Liver (tissue), 9 donors: ENCODE results near the gene LIM2. TPM values are rescaled to one million over a fixed set of nuclear protein-coding genes. Genes with fewer than 3 reads are reported as not detected.
A peak's percentile ranks its signal among the peaks of the same experiment; 100 is the strongest.

Experiments used
- DNase-seq: peaks from one replicate; pipeline ENCODE4 v3.0.0-alpha.2; 2017; ENCODE audit warnings: low spot score
- H3K27ac ChIP-seq, 2 donors: one replicate each; pipeline ENCODE4 v1.7.0; 2013; ENCODE audit warnings: inconsistent platforms in 2 of 2, low read length in 2 of 2, control low read depth in 1 of 2, low read depth in 1 of 2, mild to moderate bottlenecking in 1 of 2
- H3K27me3 ChIP-seq, 4 donors: one replicate each; pipeline versions ENCODE4 v1.6.1 to v1.7.0; 2013; ENCODE audit warnings: low read length in 3 of 4, inconsistent platforms in 1 of 4, mild to moderate bottlenecking in 1 of 4, moderate library complexity in 1 of 4; ENCODE audit not compliant: control insufficient read depth in 4 of 4, insufficient read depth in 4 of 4
- H3K36me3 ChIP-seq, 4 donors: one replicate each; pipeline versions ENCODE4 v1.6.1 to v1.7.0; 2013; ENCODE audit warnings: low read length in 3 of 4, mild to moderate bottlenecking in 3 of 4, low read depth in 1 of 4, moderate library complexity in 1 of 4; ENCODE audit not compliant: control insufficient read depth in 4 of 4, insufficient read depth in 3 of 4
- H3K4me1 ChIP-seq, 4 donors: one replicate each; pipeline versions ENCODE4 v1.6.1 to v1.7.0; 2013; ENCODE audit warnings: low read length in 3 of 4, mild to moderate bottlenecking in 3 of 4, moderate library complexity in 1 of 4; ENCODE audit not compliant: control insufficient read depth in 4 of 4, insufficient read depth in 4 of 4
- H3K4me3 ChIP-seq, 3 donors: one replicate each; pipeline versions ENCODE4 v1.6.1 to v1.7.0; 2013; ENCODE audit warnings: low read length in 3 of 3, control low read depth in 1 of 3, low read depth in 1 of 3, mild to moderate bottlenecking in 1 of 3
- H3K9ac ChIP-seq, 2 donors: one replicate each; pipeline ENCODE4 v1.7.0; 2013; ENCODE audit warnings: low read length in 2 of 2, mild to moderate bottlenecking in 2 of 2, moderate library complexity in 2 of 2, control low read depth in 1 of 2, low read depth in 1 of 2
- H3K9me3 ChIP-seq, 4 donors: one replicate each; pipeline versions ENCODE4 v1.6.1 to v1.7.0; 2013; ENCODE audit warnings: low read length in 3 of 4; ENCODE audit not compliant: control insufficient read depth in 4 of 4
- EGR1 ChIP-seq, 2 donors: IDR thresholded peaks; 2 replicates each; pipeline ENCODE4 v1.6.1; 2016 to 2018; ENCODE audit warnings: antibody characterized with exemption in 2 of 2, low read depth in 2 of 2
- GABPA ChIP-seq, 2 donors: IDR thresholded peaks in 1 of 2; conservative IDR thresholded peaks in 1 of 2; 2 replicates each; pipeline ENCODE4 v1.6.1; 2016; ENCODE audit warnings: antibody characterized with exemption in 2 of 2, mild to moderate bottlenecking in 1 of 2, moderate library complexity in 1 of 2
- RAD21 ChIP-seq, 2 donors: IDR thresholded peaks; 2 replicates each; pipeline ENCODE4 v1.6.1; 2016; ENCODE audit warnings: antibody characterized with exemption in 2 of 2, mild to moderate bottlenecking in 2 of 2
- WGBS: extraction: QIAGEN DNeasy Blood & Tissue Kit; methylation state at CpG from one replicate; pipeline ENCODE4 v1.1.7; 2013; 5-methylcytosine and 5-hydroxymethylcytosine counted together
- polyA plus RNA-seq, 2 donors: library from polyadenylated mRNA; stranded (reverse) in 1 of 2; unstranded in 1 of 2; fragments of 200-250 nt in 1 of 2; fragments of >200 nt in 1 of 2; fragmentation: Nextera tagmentation in 1 of 2; extraction: Ambion mirVana in 1 of 2; gene quantifications; one replicate each; pipeline versions ENCODE4 v1.2.1 to v1.2.3, GENCODE V29; 2013 to 2015
- total RNA-seq, 2 donors: library from RNA; depleted of rRNA; stranded (reverse); fragments of >200 nt; gene quantifications; one replicate each; pipeline ENCODE4 v1.2.3, GENCODE V29; 2014
- TF ChIP-seq, protein P1 (sequence below): IDR thresholded peaks from 2 replicates; pipeline ENCODE4 v1.6.1; 2016; ENCODE audit warnings: antibody characterized with exemption
- TF ChIP-seq, protein P2 (sequence below): fragments of 150-350 bp; IDR thresholded peaks from 2 replicates; pipeline ENCODE4 v1.5.1; 2017; ENCODE audit warnings: improper control_type of control experiment, low read depth, low read length; ENCODE audit not compliant: missing input control
- TF ChIP-seq, protein P3 (sequence below): IDR thresholded peaks from 2 replicates; pipeline ENCODE4 v1.6.1; 2016; ENCODE audit warnings: antibody characterized with exemption, mild to moderate bottlenecking
- donor health status: healthy.
- donor health status: healthy.
- donor health status: healthy.
- donor health status: healthy.
- donor health status: healthy.

Gene LIM2
- total and polyA plus RNA-seq, 4 donors = not detected

DNA sequence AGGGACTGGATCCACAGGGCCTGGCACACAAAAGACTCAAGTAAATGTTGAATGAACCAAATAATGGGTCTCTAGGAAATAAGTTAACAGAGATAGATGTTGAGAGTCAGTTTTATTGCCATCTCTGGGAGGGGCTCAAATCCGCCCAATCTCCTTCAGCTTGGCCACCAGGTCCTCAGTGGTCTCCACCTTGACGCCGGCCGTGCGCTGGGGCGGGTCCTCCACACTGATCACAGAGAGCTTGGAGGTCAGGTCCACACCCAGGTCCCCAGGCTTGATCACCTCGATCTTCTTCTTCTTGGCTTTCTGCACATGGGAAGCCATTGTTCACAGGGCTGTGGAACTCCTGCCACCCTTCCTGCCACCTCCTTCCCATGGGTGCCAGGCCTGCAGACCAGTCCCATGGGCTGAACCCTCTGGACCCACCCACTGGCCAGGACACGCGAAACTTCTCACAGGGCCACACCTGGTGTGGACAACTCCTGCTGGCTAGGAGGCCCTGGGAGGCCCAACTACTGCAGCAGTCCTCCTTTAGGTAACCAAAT lies 42.6 kb downstream of the LIM2 start (continued):
- TF ChIP-seq, protein P1, sequence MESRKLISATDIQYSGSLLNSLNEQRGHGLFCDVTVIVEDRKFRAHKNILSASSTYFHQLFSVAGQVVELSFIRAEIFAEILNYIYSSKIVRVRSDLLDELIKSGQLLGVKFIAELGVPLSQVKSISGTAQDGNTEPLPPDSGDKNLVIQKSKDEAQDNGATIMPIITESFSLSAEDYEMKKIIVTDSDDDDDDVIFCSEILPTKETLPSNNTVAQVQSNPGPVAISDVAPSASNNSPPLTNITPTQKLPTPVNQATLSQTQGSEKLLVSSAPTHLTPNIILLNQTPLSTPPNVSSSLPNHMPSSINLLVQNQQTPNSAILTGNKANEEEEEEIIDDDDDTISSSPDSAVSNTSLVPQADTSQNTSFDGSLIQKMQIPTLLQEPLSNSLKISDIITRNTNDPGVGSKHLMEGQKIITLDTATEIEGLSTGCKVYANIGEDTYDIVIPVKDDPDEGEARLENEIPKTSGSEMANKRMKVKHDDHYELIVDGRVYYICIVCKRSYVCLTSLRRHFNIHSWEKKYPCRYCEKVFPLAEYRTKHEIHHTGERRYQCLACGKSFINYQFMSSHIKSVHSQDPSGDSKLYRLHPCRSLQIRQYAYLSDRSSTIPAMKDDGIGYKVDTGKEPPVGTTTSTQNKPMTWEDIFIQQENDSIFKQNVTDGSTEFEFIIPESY = no peak
- TF ChIP-seq, protein P2, sequence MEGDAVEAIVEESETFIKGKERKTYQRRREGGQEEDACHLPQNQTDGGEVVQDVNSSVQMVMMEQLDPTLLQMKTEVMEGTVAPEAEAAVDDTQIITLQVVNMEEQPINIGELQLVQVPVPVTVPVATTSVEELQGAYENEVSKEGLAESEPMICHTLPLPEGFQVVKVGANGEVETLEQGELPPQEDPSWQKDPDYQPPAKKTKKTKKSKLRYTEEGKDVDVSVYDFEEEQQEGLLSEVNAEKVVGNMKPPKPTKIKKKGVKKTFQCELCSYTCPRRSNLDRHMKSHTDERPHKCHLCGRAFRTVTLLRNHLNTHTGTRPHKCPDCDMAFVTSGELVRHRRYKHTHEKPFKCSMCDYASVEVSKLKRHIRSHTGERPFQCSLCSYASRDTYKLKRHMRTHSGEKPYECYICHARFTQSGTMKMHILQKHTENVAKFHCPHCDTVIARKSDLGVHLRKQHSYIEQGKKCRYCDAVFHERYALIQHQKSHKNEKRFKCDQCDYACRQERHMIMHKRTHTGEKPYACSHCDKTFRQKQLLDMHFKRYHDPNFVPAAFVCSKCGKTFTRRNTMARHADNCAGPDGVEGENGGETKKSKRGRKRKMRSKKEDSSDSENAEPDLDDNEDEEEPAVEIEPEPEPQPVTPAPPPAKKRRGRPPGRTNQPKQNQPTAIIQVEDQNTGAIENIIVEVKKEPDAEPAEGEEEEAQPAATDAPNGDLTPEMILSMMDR = no peak
- TF ChIP-seq GABPA (IDR thresholded peaks at IDR 0.05 in 1 of 2, conservative IDR thresholded peaks at IDR 0.05 in 1 of 2) (no peak), EGR1 (IDR thresholded peaks at IDR 0.05; ENCODE audit: low read depth in 2 of 2) (no peak)

DNA sequence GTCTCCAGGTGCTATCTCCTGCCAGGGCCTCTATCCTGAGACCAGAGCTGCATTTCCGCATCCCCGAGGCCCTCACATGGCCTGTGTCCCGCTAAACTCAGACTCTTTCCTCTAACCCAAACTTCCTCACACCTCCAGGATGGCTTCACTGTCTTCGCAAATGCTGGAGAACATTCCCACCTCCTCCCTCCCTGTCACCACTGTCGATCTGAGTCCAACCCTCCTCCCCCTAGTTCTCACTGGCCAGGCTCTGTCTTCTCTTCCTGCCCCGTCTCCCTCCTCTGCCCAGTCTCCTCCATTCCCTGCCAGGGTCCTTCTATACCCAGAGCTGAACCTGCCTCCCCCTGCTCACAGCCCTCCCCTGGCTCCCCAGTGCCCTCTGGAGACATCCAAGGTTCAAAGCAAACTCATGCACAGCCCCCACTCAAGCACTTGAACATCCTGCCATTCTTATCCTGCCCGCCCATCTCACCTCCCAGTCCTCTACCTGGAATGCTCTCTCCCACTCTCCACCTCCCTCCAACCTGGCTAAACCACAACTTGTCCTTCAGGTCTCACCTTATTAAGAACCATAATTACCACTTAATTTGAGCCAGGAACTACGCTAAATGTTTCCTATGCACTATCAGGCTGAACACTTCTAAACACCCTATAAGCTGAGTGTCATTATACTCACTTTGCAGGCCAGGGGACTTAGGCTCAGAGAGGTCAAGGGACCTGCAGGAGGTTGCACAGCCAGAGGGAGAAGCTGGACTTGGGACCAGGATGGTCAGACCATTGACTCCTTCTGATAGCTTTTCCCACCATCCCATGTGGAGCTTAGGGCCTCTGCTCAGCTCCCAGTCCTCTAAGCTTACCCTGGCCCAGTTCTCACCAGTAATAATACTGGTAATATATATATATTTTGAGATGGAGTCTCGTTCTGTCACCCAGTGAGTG lies 44.9 kb downstream of the LIM2 start:
- Histone ChIP-seq H3K36me3 (peaks cover 0 to 26% (median 11%) of the 10 kb centered on the region in 4 donors), H3K4me3 (no peak overlapping the region), H3K27ac (peak overlapping the region in 1 of 2 donors; percentile 2), H3K9ac (no peak overlapping the region), H3K9me3 (no peaks in the 10 kb centered on the region), H3K27me3 (no peaks in the 10 kb centered on the region), H3K4me1 (peaks cover 9 to 23% (median 17%) of the 10 kb centered on the region in 4 donors)
- 66% methylated on average over 9 of the region's 9 CpGs for WGBS
- TF ChIP-seq, protein P3, sequence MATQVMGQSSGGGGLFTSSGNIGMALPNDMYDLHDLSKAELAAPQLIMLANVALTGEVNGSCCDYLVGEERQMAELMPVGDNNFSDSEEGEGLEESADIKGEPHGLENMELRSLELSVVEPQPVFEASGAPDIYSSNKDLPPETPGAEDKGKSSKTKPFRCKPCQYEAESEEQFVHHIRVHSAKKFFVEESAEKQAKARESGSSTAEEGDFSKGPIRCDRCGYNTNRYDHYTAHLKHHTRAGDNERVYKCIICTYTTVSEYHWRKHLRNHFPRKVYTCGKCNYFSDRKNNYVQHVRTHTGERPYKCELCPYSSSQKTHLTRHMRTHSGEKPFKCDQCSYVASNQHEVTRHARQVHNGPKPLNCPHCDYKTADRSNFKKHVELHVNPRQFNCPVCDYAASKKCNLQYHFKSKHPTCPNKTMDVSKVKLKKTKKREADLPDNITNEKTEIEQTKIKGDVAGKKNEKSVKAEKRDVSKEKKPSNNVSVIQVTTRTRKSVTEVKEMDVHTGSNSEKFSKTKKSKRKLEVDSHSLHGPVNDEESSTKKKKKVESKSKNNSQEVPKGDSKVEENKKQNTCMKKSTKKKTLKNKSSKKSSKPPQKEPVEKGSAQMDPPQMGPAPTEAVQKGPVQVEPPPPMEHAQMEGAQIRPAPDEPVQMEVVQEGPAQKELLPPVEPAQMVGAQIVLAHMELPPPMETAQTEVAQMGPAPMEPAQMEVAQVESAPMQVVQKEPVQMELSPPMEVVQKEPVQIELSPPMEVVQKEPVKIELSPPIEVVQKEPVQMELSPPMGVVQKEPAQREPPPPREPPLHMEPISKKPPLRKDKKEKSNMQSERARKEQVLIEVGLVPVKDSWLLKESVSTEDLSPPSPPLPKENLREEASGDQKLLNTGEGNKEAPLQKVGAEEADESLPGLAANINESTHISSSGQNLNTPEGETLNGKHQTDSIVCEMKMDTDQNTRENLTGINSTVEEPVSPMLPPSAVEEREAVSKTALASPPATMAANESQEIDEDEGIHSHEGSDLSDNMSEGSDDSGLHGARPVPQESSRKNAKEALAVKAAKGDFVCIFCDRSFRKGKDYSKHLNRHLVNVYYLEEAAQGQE = no peak
- no peak for DNase-seq

DNA sequence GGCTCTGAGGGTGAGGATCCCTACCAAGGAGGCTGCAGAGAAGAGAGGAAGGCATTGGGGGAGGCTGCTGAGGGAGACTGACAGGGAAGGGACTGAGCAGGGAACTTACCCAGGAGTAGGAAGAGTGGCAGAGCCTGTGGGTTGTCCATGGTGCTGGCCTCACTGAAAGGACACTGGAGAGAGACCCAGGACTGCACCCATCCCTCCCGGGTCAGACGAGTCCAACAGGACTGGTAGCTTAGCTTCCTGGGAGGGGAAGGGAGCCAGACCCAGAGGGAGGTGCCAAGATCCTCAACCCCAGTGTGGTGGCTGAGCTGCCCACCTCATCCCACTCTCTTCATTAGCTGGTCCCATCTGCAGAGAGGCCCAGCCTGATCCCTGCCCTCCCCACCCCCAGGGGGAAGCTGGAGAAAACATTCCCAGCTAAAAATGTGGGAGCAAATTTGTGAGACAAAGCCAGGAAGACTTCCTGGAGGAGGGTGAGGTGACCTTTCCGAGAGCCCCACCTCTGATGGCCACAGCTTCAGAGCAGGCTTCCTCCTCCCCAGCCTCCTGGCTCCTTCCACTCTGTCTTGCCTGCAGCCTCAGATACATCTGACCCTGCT lies 45.7 kb downstream of the LIM2 start, which contains the start of gene VSIG10L:
VSIG10L (minus strand) TSS at position 164 of the 605 bp plus-strand sequence; CDS start at position 149, 15 bp downstream.
- no peak within 1 kb of the TSS for H3K9ac ChIP-seq
- no peaks in the 10 kb centered on the region for H3K9me3 ChIP-seq
- H3K4me1 ChIP-seq = peaks cover 7 to 17% (median 15%) of the 10 kb centered on the region in 4 donors
- peaks cover 0 to 23% (median 10%) of the 10 kb centered on the region in 4 donors for H3K36me3 ChIP-seq
- no peaks in the 10 kb centered on the region for H3K27me3 ChIP-seq
- no peak for DNase-seq
- no peak for TF ChIP-seq RAD21 (IDR thresholded peaks at IDR 0.05)
- TF ChIP-seq, protein P3 = peak; percentile 87
- no peak within 1 kb of the TSS for H3K4me3 ChIP-seq
- WGBS = 53% methylated on average over 3 of the region's 3 CpGs
- H3K27ac ChIP-seq = peak within 1 kb of the TSS in 1 of 2 donors; percentile 2
